ENCODE measurements around the gene DAPK3. TPM values are rescaled to one million over a fixed set of nuclear protein-coding genes. Genes with fewer than 3 reads are reported as not detected.
"Not testable (repeated sequence)": the region's sequence is repeated elsewhere in the genome, so short reads cannot be mapped to it uniquely, and the experiment has no call there.

Gene DAPK3
- total RNA-seq, 1 experiment from 2014 or later = 58.6 TPM

GRCh38 chr19:3959766-3960131 is 11.2 kb downstream of the DAPK3 start:
- ChIA-PET CTCF (no interaction called here), POLR2A (no interaction called here)
- H3K27ac Mint-ChIP-seq (ENCODE audit: unreplicated experiment) = no peak overlapping the region
- no peaks in the 10 kb centered on the region for H3K27me3 ChIP-seq (replicated peaks; ENCODE audit: control insufficient read depth, insufficient read depth, low read length)
- BruUV-seq (replicated peaks) = no TSS peak
- no peaks in the 10 kb centered on the region for H3K9me3 Mint-ChIP-seq (ENCODE audit: unreplicated experiment)
- H3K4me1 Mint-ChIP-seq (ENCODE audit: low read depth, unreplicated experiment) = no peaks in the 10 kb centered on the region
- H3K9me3 ChIP-seq = no peaks in the 10 kb centered on the region
- TF ChIP-seq CTCF (IDR thresholded peaks at IDR 0.05; ENCODE audit: insufficient read depth in 1 of 2, low read depth in 1 of 2, low read length in 1 of 2, severe bottlenecking in 1 of 2, unreplicated experiment in 1 of 2) = no peak
- no peaks in the 10 kb centered on the region for H3K4me1 ChIP-seq
- peaks cover 77% of the 10 kb centered on the region for H3K36me3 Mint-ChIP-seq (ENCODE audit: insufficient read depth, unreplicated experiment)
- H3K4me3 Mint-ChIP-seq (ENCODE audit: unreplicated experiment) = no peak overlapping the region
- DNase-seq = no peak
- H3K36me3 ChIP-seq (ENCODE audit: control insufficient read depth, insufficient read depth, low read length) = no peaks in the 10 kb centered on the region; the same call in 1 of the 2 replicates
- intact Hi-C loops (cut with micrococcal nuclease; ENCODE audit: unreplicated experiment) = no loop called here
- no peaks in the 10 kb centered on the region for H3K27me3 Mint-ChIP-seq (ENCODE audit: insufficient read depth, unreplicated experiment)
- no peak overlapping the region for H3K4me3 ChIP-seq (ENCODE audit: low read depth, low read length)

GRCh38 chr19:3958836-3959765 is 11.8 kb downstream of the DAPK3 start:
- Histone ChIP-seq H3K4me1 (no peaks in the 10 kb centered on the region), H3K9me3 (no peaks in the 10 kb centered on the region), H3K4me3 (ENCODE audit: low read depth, low read length) (no peak overlapping the region), H3K36me3 (ENCODE audit: control insufficient read depth, insufficient read depth, low read length) (no peaks in the 10 kb centered on the region; the same call in 1 of the 2 replicates), H3K27me3 (replicated peaks; ENCODE audit: control insufficient read depth, insufficient read depth, low read length) (no peaks in the 10 kb centered on the region)
- H3K27ac Mint-ChIP-seq (ENCODE audit: unreplicated experiment) = no peak overlapping the region
- intact Hi-C loops (cut with micrococcal nuclease; ENCODE audit: unreplicated experiment) = no loop called here
- H3K36me3 Mint-ChIP-seq (ENCODE audit: insufficient read depth, unreplicated experiment) = peaks cover 70% of the 10 kb centered on the region
- ChIA-PET POLR2A (no interaction called here), CTCF (no interaction called here)
- no peak for TF ChIP-seq CTCF (IDR thresholded peaks at IDR 0.05; ENCODE audit: insufficient read depth in 1 of 2, low read depth in 1 of 2, low read length in 1 of 2, severe bottlenecking in 1 of 2, unreplicated experiment in 1 of 2)
- no peak overlapping the region for H3K4me3 Mint-ChIP-seq (ENCODE audit: unreplicated experiment)
- no peaks in the 10 kb centered on the region for H3K27me3 Mint-ChIP-seq (ENCODE audit: insufficient read depth, unreplicated experiment)
- no TSS peak for BruUV-seq (replicated peaks)
- no peak for DNase-seq
- H3K9me3 Mint-ChIP-seq (ENCODE audit: unreplicated experiment) = no peaks in the 10 kb centered on the region
- no peaks in the 10 kb centered on the region for H3K4me1 Mint-ChIP-seq (ENCODE audit: low read depth, unreplicated experiment)

GRCh38 chr19:3955688-3956087 is 15.2 kb downstream of the DAPK3 start:
- ChIA-PET CTCF (no interaction called here), POLR2A (no interaction called here)
- no peaks in the 10 kb centered on the region; the same call in 1 of the 2 replicates for H3K36me3 ChIP-seq (ENCODE audit: control insufficient read depth, insufficient read depth, low read length)
- no TSS peak for BruUV-seq (replicated peaks)
- Mint-ChIP-seq H3K36me3 (ENCODE audit: insufficient read depth, unreplicated experiment) (peaks cover 43% of the 10 kb centered on the region), H3K4me3 (ENCODE audit: unreplicated experiment) (no peak overlapping the region), H3K9me3 (ENCODE audit: unreplicated experiment) (no peaks in the 10 kb centered on the region), H3K27me3 (ENCODE audit: insufficient read depth, unreplicated experiment) (no peaks in the 10 kb centered on the region), H3K27ac (ENCODE audit: unreplicated experiment) (no peak overlapping the region), H3K4me1 (ENCODE audit: low read depth, unreplicated experiment) (peaks cover 11% of the 10 kb centered on the region)
- no peak for DNase-seq
- H3K4me1 ChIP-seq = peaks cover 6% of the 10 kb centered on the region; the same call in 1 of the 2 replicates
- no peaks in the 10 kb centered on the region for H3K27me3 ChIP-seq (replicated peaks; ENCODE audit: control insufficient read depth, insufficient read depth, low read length)
- intact Hi-C loops (cut with micrococcal nuclease; ENCODE audit: unreplicated experiment) = no loop called here
- no peaks in the 10 kb centered on the region for H3K9me3 ChIP-seq
- H3K4me3 ChIP-seq (ENCODE audit: low read depth, low read length) = no peak overlapping the region
- TF ChIP-seq CTCF (IDR thresholded peaks at IDR 0.05; ENCODE audit: insufficient read depth in 1 of 2, low read depth in 1 of 2, low read length in 1 of 2, severe bottlenecking in 1 of 2, unreplicated experiment in 1 of 2) = no peak

GRCh38 chr19:3955276-3955675 is 15.6 kb downstream of the DAPK3 start:
- H3K36me3 ChIP-seq (ENCODE audit: control insufficient read depth, insufficient read depth, low read length); BruUV-seq (replicated peaks); H3K4me1 ChIP-seq; intact Hi-C loops (cut with micrococcal nuclease; ENCODE audit: unreplicated experiment); H3K27me3 Mint-ChIP-seq (ENCODE audit: insufficient read depth, unreplicated experiment); H3K27me3 ChIP-seq (replicated peaks; ENCODE audit: control insufficient read depth, insufficient read depth, low read length); H3K4me3 ChIP-seq (ENCODE audit: low read depth, low read length); H3K9me3 Mint-ChIP-seq (ENCODE audit: unreplicated experiment); H3K4me3 Mint-ChIP-seq (ENCODE audit: unreplicated experiment); POLR2A ChIA-PET; H3K27ac Mint-ChIP-seq (ENCODE audit: unreplicated experiment); H3K9me3 ChIP-seq; CTCF ChIA-PET; DNase-seq: not testable (repeated sequence)
- peaks cover 40% of the 10 kb centered on the region for H3K36me3 Mint-ChIP-seq (ENCODE audit: insufficient read depth, unreplicated experiment)
- peaks cover 11% of the 10 kb centered on the region for H3K4me1 Mint-ChIP-seq (ENCODE audit: low read depth, unreplicated experiment)

All from Caco-2 (cell line).